Skin of body (tissue), 2 donors: ENCODE results near the gene PCNX4. TPM values are rescaled to one million over a fixed set of nuclear protein-coding genes. Genes with fewer than 3 reads are reported as not detected.

Experiments used
- DNase-seq: peaks from one replicate; lab custom pipeline; 2025; lab: John Stamatoyannopoulos, UW
- total RNA-seq: library from RNA; depleted of rRNA; stranded (reverse); fragments of >200 nt; gene quantifications from one replicate; pipeline ENCODE4 v1.2.3, GENCODE V29; 2014

Gene PCNX4
- total RNA-seq, 1 donor from 2014 or later, result 64.9 TPM

DNA sequence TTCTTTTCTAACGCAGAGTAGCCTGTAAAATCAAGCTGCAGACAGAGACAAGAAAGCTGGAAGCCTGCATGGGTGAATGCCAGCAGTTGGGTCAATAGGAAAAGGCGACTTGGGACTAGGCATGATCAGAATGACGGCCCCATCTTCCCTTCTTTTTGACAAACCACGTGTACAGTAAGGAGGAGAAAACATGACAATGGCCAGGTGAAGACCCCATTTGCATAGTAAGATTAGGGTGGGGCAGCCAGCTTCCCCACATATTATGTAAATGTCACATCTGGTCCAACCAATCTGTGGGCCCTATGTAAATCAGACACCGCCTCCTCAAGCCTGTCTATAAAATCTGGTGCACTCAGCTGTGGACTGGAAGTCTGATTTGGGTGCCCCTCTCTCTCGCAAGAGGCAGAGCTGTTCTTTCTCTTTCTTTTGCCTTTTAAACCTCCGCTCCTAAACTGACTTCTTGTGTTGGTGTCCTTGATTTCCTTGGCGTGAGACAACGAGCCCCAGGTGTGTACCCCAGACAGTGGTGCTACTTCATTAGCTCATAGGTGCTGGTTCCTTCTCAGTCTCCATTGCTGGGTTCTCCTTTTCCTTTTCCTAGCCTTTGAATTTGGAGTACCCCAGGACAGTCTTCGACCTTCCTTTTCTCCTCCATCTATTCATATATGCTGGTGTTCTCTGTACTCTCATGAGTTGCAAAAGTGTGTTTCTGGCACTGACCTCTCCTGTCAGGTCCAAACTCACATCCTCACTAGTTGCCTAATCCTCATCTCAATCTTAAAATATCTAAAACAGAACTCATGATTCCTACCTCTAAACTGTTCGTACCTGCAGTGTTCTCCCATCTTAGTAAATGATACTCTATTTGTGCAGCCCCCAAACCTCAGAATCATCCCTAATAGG lies 82.9 kb downstream of the PCNX4 start:
- no peak for DNase-seq

GRCh38 chr14:60175255-60175902 lies 83.7 kb downstream of the PCNX4 start:
- DNase-seq, result no peak

DNA sequence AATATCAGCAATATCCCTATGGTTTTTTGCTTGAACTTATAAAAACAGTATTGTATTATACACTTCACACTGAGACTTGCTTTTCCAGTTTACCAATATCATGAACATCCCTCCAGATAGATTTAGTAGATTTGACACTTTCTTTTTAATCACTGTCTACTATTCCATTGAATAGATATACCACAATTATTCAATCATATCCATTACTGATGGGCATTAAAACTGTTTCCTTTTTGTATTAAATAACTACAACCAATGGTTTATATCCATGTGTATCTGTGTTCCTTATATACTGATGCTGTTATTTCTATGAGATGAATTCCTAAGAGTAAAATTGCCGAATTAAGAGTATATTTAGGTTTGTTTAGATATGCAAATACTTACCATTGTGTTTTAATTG lies 86.4 kb downstream of the PCNX4 start:
- no peak for DNase-seq

- DNase-seq, result no peak
Measured at GRCh38 chr14:60178820-60179219, 87.1 kb downstream of the PCNX4 start.

DNA sequence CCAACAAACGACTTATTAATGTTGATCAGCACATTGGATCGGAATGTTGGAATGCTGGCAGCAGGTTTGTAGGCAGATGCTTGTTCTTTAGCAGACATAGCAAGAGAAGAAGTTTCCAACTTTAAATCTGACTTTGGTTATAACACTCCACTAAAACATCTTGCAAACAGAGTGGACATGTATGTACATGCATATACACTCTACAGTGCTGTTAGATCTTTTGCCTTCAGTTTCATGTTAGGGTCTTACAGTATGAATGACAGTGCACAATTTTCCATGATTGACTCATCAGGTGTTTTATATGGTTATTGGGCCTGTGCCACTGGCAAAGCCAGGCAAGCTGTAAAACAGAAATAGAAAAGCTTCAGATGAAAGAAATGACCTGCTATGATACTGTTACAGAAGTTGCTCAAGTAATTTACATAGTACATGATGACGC lies 87.7 kb downstream of the PCNX4 start:
- peak; percentile 59 for DNase-seq

GRCh38 chr14:60183138-60183537 lies 91.4 kb downstream of the PCNX4 start:
- DNase-seq, result no peak

GRCh38 chr14:60183741-60184140 lies 92.0 kb downstream of the PCNX4 start:
- peak; percentile 67 for DNase-seq

- peak; percentile 76 for DNase-seq
Measured at GRCh38 chr14:60184146-60184904, 92.6 kb downstream of the PCNX4 start.

DNA sequence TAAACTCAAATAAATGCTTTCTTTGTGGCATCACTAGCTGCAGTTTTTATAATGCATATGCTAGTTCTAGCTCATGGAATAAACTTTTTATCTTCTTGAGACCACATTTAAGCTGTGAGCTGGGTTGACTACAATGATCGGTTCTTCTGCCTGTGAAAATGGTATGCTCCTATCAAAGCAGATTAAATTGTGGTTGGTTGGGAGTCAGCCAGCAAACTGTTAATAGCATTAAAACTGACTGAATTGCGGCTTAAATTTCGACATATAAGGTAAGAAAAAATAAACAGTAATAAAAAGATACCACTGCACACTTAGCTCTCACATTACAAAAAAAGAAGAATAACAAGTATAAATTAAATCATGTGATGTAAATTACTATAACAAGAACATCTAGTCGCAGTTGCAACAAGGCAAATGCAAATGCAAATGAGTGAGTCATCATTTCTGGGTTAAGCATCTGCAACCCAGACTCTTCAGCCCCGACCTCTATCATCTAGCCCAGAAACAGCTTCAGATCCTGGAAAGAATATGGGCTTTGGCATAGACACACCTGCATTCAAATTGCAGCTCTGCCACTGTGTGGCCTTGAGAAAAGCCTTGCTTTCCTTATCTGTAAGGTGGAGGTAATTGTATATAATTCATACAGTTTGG lies 93.3 kb downstream of the PCNX4 start:
- DNase-seq, result no peak

DNA sequence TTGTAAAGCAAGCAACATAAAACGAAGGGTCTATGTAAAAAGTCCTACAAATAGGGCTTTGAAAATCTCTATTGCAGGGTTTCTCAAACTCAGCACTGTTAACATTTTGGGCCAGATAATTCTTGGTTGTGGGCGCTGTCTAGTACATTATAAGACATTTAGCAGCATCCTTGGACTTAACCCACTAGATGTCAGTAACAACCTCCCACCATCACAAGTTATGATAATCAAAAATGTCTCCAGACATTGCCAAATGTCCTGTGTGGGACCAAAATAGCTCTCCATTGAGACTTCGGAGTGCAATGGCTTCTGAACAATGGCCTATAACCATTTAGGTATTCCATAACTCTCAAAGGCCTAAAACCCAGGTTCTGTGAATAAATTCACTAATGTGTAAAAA lies 96.4 kb downstream of the PCNX4 start:
- DNase-seq, result no peak

GRCh38 chr14:60188696-60189095 lies 97.0 kb downstream of the PCNX4 start:
- no peak for DNase-seq

- DNase-seq, result peak; percentile 27
Measured at GRCh38 chr14:60189923-60190840, 98.5 kb downstream of the PCNX4 start.

- no peak for DNase-seq
Measured at GRCh38 chr14:60195179-60195810, 103.6 kb downstream of the PCNX4 start.

DNA sequence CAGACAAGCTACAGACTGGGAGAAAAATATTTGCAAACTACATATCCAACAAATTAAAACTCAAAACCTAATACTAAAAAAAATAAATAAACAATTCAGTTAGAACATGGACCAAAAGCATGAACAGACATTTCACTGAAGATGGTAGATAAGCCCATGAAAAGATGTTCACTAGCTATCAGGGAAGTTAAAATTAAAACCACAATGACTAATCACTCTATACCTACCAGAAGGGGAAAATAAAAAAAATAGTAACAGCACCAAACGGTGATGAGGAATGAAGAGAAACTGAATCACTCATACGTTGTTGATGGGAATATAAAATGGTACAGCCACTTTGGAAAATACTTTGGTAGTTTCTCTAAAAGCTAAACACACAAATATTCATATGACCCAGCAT lies 104.6 kb downstream of the PCNX4 start:
- no peak for DNase-seq

DNA sequence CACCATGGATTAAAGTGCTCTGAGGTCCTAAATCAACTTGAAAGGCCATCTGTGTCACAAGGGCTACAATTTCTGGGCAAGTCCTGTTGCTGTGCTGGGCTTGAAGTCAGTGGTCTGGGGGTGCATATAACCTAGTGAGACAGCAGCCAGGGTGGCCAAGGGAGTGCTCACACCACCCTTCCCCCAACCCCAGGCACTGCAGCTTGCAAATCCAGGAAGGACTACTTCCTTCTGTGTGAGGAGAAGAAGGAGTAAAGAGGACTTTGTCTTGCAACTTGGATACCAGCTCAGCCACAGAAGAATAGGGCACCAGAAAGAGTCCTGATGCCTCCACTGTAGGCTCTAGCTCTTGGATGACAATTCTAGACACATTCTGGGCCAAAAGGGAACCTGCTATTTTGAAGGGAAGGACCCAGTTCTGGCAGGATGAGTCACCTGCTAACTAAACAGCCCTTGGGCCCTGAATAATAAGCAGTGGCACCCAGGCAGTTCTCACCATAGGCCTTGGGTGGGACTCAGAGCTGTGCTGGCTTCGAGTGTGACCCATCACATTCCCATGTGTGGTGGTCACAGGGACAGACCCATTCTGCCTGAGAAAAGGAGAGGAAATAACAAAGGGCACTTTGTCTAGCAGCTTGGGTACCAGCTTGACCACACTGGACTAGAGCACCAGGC lies 106.0 kb downstream of the PCNX4 start:
- no peak for DNase-seq

DNA sequence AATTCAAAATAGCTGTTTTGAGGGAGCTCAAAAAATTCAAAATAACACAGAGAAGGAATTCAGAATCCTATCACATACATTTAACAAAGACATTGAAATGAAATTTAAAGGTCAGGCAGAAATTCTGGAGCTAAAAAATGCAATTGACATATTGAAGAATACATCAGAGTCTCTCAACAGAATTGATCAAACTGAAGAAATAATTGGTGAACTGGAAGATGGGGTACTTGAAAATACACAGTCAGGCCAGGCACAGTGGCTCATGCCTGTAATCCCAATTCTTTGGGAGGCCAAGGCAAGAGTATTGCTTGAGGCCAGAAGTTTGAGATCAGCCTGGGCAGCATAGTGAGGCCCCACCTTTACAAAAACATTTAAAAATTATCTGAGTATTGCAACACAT lies 107.6 kb downstream of the PCNX4 start:
- DNase-seq, result no peak

DNA sequence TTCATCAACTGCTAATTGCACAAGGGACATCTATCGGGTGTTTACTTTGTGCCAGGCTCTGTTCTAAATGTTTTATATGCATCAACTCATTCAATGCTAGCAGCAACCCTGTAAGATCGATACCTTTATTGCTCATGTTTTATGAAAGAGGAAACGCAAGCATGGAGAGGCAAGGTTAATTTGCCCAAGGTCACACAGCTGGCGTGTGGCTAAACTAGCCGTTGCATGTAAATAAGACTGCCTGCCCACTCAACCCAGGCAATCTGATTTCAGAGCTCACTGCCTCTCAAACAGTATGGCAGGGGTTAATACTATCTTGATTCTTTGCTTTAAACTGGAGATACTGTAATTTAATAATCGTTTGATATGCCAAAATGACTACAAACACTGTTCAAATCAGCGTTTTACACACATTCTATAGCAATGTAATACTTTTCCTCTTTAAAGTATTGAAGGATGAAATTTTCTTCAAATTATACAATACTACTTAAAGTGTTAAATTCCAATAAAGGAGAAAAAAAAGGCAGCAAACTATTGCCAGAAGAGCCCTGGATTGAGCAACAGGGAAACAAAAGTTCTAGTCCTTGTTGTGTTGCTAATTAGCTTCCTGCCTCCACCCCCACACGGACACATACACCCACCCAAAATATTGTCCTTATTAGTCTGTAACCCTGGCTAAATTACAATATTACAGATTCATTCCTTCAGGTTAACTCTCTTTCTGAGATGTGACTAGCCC lies 112.5 kb downstream of the PCNX4 start:
- DNase-seq, result no peak
